ENCODE measurements around the gene CNTNAP1.

DNA sequence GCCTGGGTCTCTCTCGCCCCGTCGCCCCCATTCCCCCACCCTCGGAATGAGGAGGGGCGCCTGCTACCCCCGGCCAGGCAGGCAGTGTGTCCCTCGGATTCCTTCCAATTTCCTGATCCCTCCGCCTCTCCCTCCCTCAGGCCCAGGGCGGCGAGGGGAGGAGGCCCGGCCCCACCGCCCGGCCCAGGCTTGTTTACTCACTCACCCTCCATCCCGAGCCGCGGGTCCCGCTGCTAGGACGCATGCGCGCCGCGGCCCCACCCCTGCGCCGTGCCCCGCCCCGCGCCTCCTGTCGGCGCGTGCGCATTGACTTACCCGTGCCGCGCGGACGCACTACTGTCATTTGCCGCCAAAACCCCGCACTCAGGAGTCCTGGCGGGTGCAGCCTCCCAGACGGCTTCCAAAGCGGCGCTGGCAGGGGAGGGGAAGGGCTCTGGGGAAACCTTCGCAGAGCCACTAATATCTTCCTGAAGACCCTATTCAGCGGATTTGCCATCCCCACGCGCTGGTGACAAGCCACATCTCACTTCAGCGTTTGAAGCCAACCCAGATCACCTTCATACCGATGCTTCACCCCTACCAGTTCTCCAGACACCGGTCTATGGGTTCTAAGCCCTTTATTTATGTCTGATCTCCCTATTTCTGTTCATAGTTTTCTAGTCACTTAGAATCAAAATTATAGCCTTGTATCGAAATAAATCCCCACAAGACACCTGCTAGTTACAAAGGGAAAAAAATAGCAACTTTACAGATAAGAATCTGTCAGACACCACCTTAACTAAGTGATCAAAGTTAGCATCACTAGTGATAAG lies 62.7 kb downstream of the CNTNAP1 start, which contains the start of gene EZH1:
- TF ChIP-seq EZH2 (IDR thresholded peaks at IDR 0.05) = no peak
- peak; percentile 77; the same call in 1 of the 2 replicates for TF ChIP-seq POLR2AphosphoS5 (IDR thresholded peaks at IDR 0.05; ENCODE audit: borderline replicate concordance, low read depth, low read length)
